Astrocyte (in vitro differentiated cells and primary cell): ENCODE data around the gene SLC39A9.

ENCODE experiments used
- EZH2 ChIP-seq: IDR thresholded peaks from 2 replicates; pipeline ENCODE4 v1.6.1; 2012; ENCODE audit warnings: mild to moderate bottlenecking, low read length, inconsistent platforms; ENCODE audit not compliant: insufficient read depth
- TF ChIP-seq, protein P1 (sequence below): IDR thresholded peaks from 2 replicates; pipeline ENCODE4 v1.5.1; 2011; ENCODE audit warnings: low read depth, mild to moderate bottlenecking, inconsistent platforms, low read length, moderate library complexity; ENCODE audit not compliant: insufficient read depth

DNA sequence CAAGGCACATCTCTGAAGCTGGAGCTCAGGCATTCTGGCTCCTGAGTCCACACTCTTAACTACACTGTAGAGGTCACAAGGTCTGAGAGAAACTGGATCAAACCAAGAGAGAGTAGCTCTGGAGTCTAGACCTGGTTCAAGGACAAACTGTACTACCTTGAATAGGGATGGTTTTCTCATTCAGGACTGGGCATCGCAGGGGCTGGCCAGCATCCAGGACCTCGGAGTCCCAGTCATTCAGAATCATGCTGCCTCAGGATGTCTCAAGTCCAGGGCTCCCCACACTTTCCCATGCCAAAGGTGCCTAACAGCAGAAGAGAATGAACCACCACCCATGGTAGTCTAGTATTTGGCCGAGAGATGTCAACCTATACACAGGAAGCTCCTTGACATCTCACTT is 72.9 kb downstream of the SLC39A9 start:
- TF ChIP-seq, protein P1, sequence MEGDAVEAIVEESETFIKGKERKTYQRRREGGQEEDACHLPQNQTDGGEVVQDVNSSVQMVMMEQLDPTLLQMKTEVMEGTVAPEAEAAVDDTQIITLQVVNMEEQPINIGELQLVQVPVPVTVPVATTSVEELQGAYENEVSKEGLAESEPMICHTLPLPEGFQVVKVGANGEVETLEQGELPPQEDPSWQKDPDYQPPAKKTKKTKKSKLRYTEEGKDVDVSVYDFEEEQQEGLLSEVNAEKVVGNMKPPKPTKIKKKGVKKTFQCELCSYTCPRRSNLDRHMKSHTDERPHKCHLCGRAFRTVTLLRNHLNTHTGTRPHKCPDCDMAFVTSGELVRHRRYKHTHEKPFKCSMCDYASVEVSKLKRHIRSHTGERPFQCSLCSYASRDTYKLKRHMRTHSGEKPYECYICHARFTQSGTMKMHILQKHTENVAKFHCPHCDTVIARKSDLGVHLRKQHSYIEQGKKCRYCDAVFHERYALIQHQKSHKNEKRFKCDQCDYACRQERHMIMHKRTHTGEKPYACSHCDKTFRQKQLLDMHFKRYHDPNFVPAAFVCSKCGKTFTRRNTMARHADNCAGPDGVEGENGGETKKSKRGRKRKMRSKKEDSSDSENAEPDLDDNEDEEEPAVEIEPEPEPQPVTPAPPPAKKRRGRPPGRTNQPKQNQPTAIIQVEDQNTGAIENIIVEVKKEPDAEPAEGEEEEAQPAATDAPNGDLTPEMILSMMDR = no peak
- no peak for TF ChIP-seq EZH2
